Urinary bladder (tissue), 4 donors: ENCODE results near the gene ENAH. TPM values are rescaled to one million over a fixed set of nuclear protein-coding genes. Genes with fewer than 3 reads are reported as not detected.

Experiments used
- DNase-seq: peaks from one replicate; pipeline ENCODE4 v3.0.0-alpha.2; 2015; ENCODE audit errors: extremely low spot score
- H3K27ac ChIP-seq: one replicate; pipeline ENCODE4 v1.5.1; 2013; ENCODE audit warnings: low read depth, mild to moderate bottlenecking, moderate library complexity
- H3K36me3 ChIP-seq: one replicate; pipeline ENCODE4 v1.6.1; 2013; ENCODE audit warnings: mild to moderate bottlenecking, moderate library complexity; ENCODE audit not compliant: insufficient read depth
- H3K4me1 ChIP-seq: one replicate; pipeline ENCODE4 v1.6.1; 2013; ENCODE audit warnings: mild to moderate bottlenecking, moderate library complexity; ENCODE audit not compliant: insufficient read depth
- H3K4me3 ChIP-seq: one replicate; pipeline ENCODE4 v1.5.1; 2013; ENCODE audit warnings: low read depth, low read length
- WGBS: extraction: QIAGEN DNeasy Blood & Tissue Kit; methylation state at CpG from one replicate; pipeline ENCODE4 v1.1.7; 2013; 5-methylcytosine and 5-hydroxymethylcytosine counted together
- polyA plus RNA-seq: library from polyadenylated mRNA; stranded (reverse); fragments of 200-250 nt; gene quantifications from one replicate; pipeline ENCODE4 v1.2.3, GENCODE V29; 2013
- total RNA-seq: library from RNA; depleted of rRNA; stranded (reverse); fragments of >200 nt; gene quantifications from one replicate; pipeline ENCODE4 v1.2.3, GENCODE V29; 2014
- donor health status: healthy with polysubstance abuse.
- donor health status: healthy.

Gene ENAH
- total and polyA plus RNA-seq, 2 donors, result 58.9 to 229 TPM

GRCh38 chr1:225597926-225598575, 54.9 kb downstream of the ENAH start:
- no peaks in the 10 kb centered on the region for H3K4me1 ChIP-seq

GRCh38 chr1:225596736-225597135, 56.2 kb downstream of the ENAH start:
- 88% methylated on average over 1 of the region's 1 CpG for WGBS
- no peaks in the 10 kb centered on the region for H3K36me3 ChIP-seq
- no peak overlapping the region for H3K27ac ChIP-seq
- no peak overlapping the region for H3K4me3 ChIP-seq
- H3K4me1 ChIP-seq, result no peaks in the 10 kb centered on the region
- no peak for DNase-seq

More at GRCh38 chr1:225597926-225598575, 54.9 kb downstream of the ENAH start:
- no peak for DNase-seq
- H3K4me3 ChIP-seq, result no peak overlapping the region
- no peak overlapping the region for H3K27ac ChIP-seq
- 98% methylated on average over 2 of the region's 2 CpGs for WGBS
- H3K36me3 ChIP-seq, result no peaks in the 10 kb centered on the region

- Histone ChIP-seq H3K4me3 (no peak overlapping the region), H3K36me3 (no peaks in the 10 kb centered on the region), H3K27ac (no peak overlapping the region), H3K4me1 (no peaks in the 10 kb centered on the region)
- 35% methylated on average over 2 of the region's 2 CpGs for WGBS
- DNase-seq, result no peak
Measured at GRCh38 chr1:225595974-225596551, 56.9 kb downstream of the ENAH start.

- DNase-seq, result no peak
- H3K27ac ChIP-seq, result no peak overlapping the region
- H3K4me3 ChIP-seq, result no peak overlapping the region
- no peaks in the 10 kb centered on the region for H3K4me1 ChIP-seq
- H3K36me3 ChIP-seq, result no peaks in the 10 kb centered on the region
Measured at GRCh38 chr1:225595452-225595851, 57.5 kb downstream of the ENAH start.

- Histone ChIP-seq H3K27ac (no peak overlapping the region), H3K36me3 (no peaks in the 10 kb centered on the region), H3K4me1 (no peaks in the 10 kb centered on the region), H3K4me3 (no peak overlapping the region)
- DNase-seq, result no peak
- WGBS, result 88% methylated on average over 5 of the region's 5 CpGs
Measured at GRCh38 chr1:225593414-225593813, 59.5 kb downstream of the ENAH start.

GRCh38 chr1:225592362-225593025, 60.4 kb downstream of the ENAH start:
- DNase-seq, result no peak
- Histone ChIP-seq H3K4me3 (no peak overlapping the region), H3K36me3 (no peaks in the 10 kb centered on the region), H3K4me1 (no peaks in the 10 kb centered on the region), H3K27ac (no peak overlapping the region)
- 77% methylated on average over 3 of the region's 3 CpGs for WGBS

GRCh38 chr1:225587310-225587709, 65.6 kb downstream of the ENAH start:
- Histone ChIP-seq H3K4me1 (no peaks in the 10 kb centered on the region), H3K36me3 (no peaks in the 10 kb centered on the region), H3K27ac (no peak overlapping the region), H3K4me3 (no peak overlapping the region)
- 99% methylated on average over 1 of the region's 1 CpG for WGBS
- no peak for DNase-seq

GRCh38 chr1:225581186-225581585, 71.7 kb downstream of the ENAH start:
- Histone ChIP-seq H3K4me1 (no peaks in the 10 kb centered on the region), H3K27ac (no peak overlapping the region), H3K4me3 (no peak overlapping the region), H3K36me3 (no peaks in the 10 kb centered on the region)
- WGBS, result 14% methylated on average over 3 of the region's 3 CpGs
- DNase-seq, result no peak

GRCh38 chr1:225580238-225581099, 72.5 kb downstream of the ENAH start:
- WGBS, result 49% methylated on average over 17 of the region's 17 CpGs
- no peaks in the 10 kb centered on the region for H3K4me1 ChIP-seq
- H3K36me3 ChIP-seq, result no peaks in the 10 kb centered on the region
- DNase-seq, result no peak
- no peak overlapping the region for H3K27ac ChIP-seq
- H3K4me3 ChIP-seq, result no peak overlapping the region

- Histone ChIP-seq H3K4me3 (no peak overlapping the region), H3K27ac (no peak overlapping the region), H3K36me3 (no peaks in the 10 kb centered on the region), H3K4me1 (no peaks in the 10 kb centered on the region)
- DNase-seq, result no peak
- WGBS, result 40% methylated on average over 3 of the region's 3 CpGs
Measured at GRCh38 chr1:225578251-225578977, 74.5 kb downstream of the ENAH start.

- WGBS, result 31% methylated on average over 2 of the region's 2 CpGs
- no peak for DNase-seq
- H3K4me1 ChIP-seq, result no peaks in the 10 kb centered on the region
- no peak overlapping the region for H3K4me3 ChIP-seq
- no peaks in the 10 kb centered on the region for H3K36me3 ChIP-seq
- H3K27ac ChIP-seq, result no peak overlapping the region
Measured at GRCh38 chr1:225577241-225577640, 75.7 kb downstream of the ENAH start.

GRCh38 chr1:225573216-225573615, 79.7 kb downstream of the ENAH start:
- no peak overlapping the region for H3K27ac ChIP-seq
- H3K36me3 ChIP-seq, result no peaks in the 10 kb centered on the region
- DNase-seq, result no peak
- 61% methylated on average over 2 of the region's 2 CpGs for WGBS
- no peak overlapping the region for H3K4me3 ChIP-seq
- H3K4me1 ChIP-seq, result no peaks in the 10 kb centered on the region

GRCh38 chr1:225572422-225572821, 80.5 kb downstream of the ENAH start:
- no peaks in the 10 kb centered on the region for H3K36me3 ChIP-seq
- H3K4me1 ChIP-seq, result no peaks in the 10 kb centered on the region
- no peak overlapping the region for H3K27ac ChIP-seq
- 69% methylated on average over 3 of the region's 3 CpGs for WGBS
- H3K4me3 ChIP-seq, result no peak overlapping the region
- DNase-seq, result no peak
